B cell (primary cell): ENCODE data around the gene AVPR1B. TPM values are rescaled to one million over a fixed set of nuclear protein-coding genes. Genes with fewer than 3 reads are reported as not detected.
A peak's percentile ranks its signal among the peaks of the same experiment; 100 is the strongest.

Experiments
- ATAC-seq: fragments of 200-7000 bp; cut with Tn5 transposase; one replicate; pipeline ENCODE4 v1.10.0; 2021; ENCODE audit warnings: low read depth, mild to moderate bottlenecking, moderate number of reproducible peaks, moderate library complexity
- CTCF ChIA-PET: fragments of 350-600 bp; sonication (Branson Sonifier 250); formaldehyde crosslinking; loops from one replicate; lab custom pipeline; 2021; ENCODE audit warnings: antibody characterized with exemption, inconsistent platforms; lab: Charles Lee
- POLR2A ChIA-PET: fragments of 350-600 bp; sonication (Branson Sonifier 250); formaldehyde crosslinking; loops from one replicate; lab custom pipeline; 2021; ENCODE audit warnings: antibody characterized with exemption; lab: Charles Lee
- DNase-seq: peaks from one replicate; pipeline ENCODE4 v3.0.0; 2013
- H2AFZ ChIP-seq: 2 replicates; pipeline ENCODE4 v1.6.1; 2012; ENCODE audit warnings: mild to moderate bottlenecking, low read depth, low read length; ENCODE audit not compliant: insufficient read depth, poor library complexity, severe bottlenecking
- H3K27ac ChIP-seq, 2 donors: 1 replicate in 1 of 2; 2 replicates in 1 of 2; pipeline ENCODE4 v1.5.1; 2012 to 2013; ENCODE audit warnings: low read length in 2 of 2, mild to moderate bottlenecking in 2 of 2, moderate library complexity in 1 of 2
- H3K27me3 ChIP-seq, 4 experiments: fragments of 200-600 bp in 1 of 4; sonication (generic) in 1 of 4; replicated peaks in 1 of 4; 1 replicate in 2 of 4; 2 replicates in 2 of 4; pipeline versions ENCODE4 v1.6.1 to v1.7.0; 2013 to 2016; ENCODE audit warnings: low read length in 3 of 4, mild to moderate bottlenecking in 2 of 4, mixed read lengths in 1 of 4, moderate library complexity in 1 of 4; ENCODE audit not compliant: insufficient read depth in 4 of 4, control insufficient read depth in 3 of 4; ENCODE audit errors: control extremely low read depth in 1 of 4
- H3K36me3 ChIP-seq, 2 experiments: replicated peaks in 1 of 2; 1 replicate in 1 of 2; 2 replicates in 1 of 2; pipeline versions ENCODE4 v1.6.1 to v1.7.1; 2013; ENCODE audit warnings: low read length in 1 of 2; ENCODE audit not compliant: insufficient read depth in 2 of 2, control insufficient read depth in 1 of 2; ENCODE audit errors: control extremely low read depth in 1 of 2, extremely low read depth in 1 of 2
- H3K4me1 ChIP-seq, 2 donors: fragments of 200-600 bp in 1 of 2; sonication (generic) in 1 of 2; 1 replicate in 1 of 2; 2 replicates in 1 of 2; pipeline versions ENCODE4 v1.5.1 to v1.6.1; 2013 to 2017; ENCODE audit warnings: low read length in 2 of 2; ENCODE audit not compliant: control insufficient read depth in 2 of 2, insufficient read depth in 2 of 2
- H3K4me2 ChIP-seq: replicated peaks from 2 replicates; pipeline ENCODE3; 2012; ENCODE audit warnings: mild to moderate bottlenecking, low read depth, low read length; ENCODE audit not compliant: poor library complexity, severe bottlenecking
- H3K4me3 ChIP-seq, 5 experiments: fragments of 200-600 bp in 1 of 5; sonication (generic) in 1 of 5; 1 replicate in 3 of 5; 2 replicates in 2 of 5; pipeline versions ENCODE4 v1.5.1 to v1.7.0; 2011 to 2016; ENCODE audit warnings: low read length in 4 of 5, mild to moderate bottlenecking in 4 of 5, low read depth in 2 of 5, control low read depth in 1 of 5, moderate library complexity in 1 of 5; ENCODE audit not compliant: insufficient read depth in 1 of 5; ENCODE audit errors: control extremely low read depth in 1 of 5, extremely low read depth in 1 of 5
- H3K79me2 ChIP-seq: fragments of 200-600 bp; sonication (generic); one replicate; pipeline ENCODE4 v1.6.0; 2016; ENCODE audit warnings: low read length; ENCODE audit not compliant: control insufficient read depth, insufficient read depth
- H3K9ac ChIP-seq: fragments of 200-600 bp; sonication (generic); 2 replicates; pipeline ENCODE4 v1.6.1; 2017; ENCODE audit warnings: mild to moderate bottlenecking, low read length, moderate library complexity
- H3K9me3 ChIP-seq, 3 donors: one replicate each; pipeline versions ENCODE4 v1.6.1 to v1.7.1; 2013; ENCODE audit warnings: low read length in 2 of 3; ENCODE audit not compliant: control insufficient read depth in 2 of 3, insufficient read depth in 1 of 3; ENCODE audit errors: control extremely low read depth in 1 of 3
- H4K20me1 ChIP-seq: 2 replicates; pipeline ENCODE4 v1.6.0; 2012; ENCODE audit warnings: mild to moderate bottlenecking, low read length; ENCODE audit not compliant: insufficient read depth, control insufficient read depth, poor library complexity, severe bottlenecking
- H3K27ac Mint-ChIP-seq: one replicate; pipeline ENCODE4 v1.8.0; 2021; ENCODE audit warnings: mixed read lengths
- H3K27me3 Mint-ChIP-seq: one replicate; pipeline ENCODE4 v1.8.0; 2021; ENCODE audit warnings: mixed read lengths
- H3K4me1 Mint-ChIP-seq: one replicate; pipeline ENCODE4 v1.8.0; 2021; ENCODE audit warnings: mixed read lengths
- H3K4me3 Mint-ChIP-seq: one replicate; pipeline ENCODE4 v1.8.0; 2021; ENCODE audit warnings: mixed read lengths
- H3K9me3 Mint-ChIP-seq: one replicate; pipeline ENCODE4 v1.8.0; 2022; ENCODE audit warnings: mixed read lengths; ENCODE audit not compliant: insufficient read depth
- EZH2 ChIP-seq: IDR thresholded peaks from 2 replicates; pipeline ENCODE4 v1.6.1; 2012; ENCODE audit warnings: borderline replicate concordance, low read depth, mild to moderate bottlenecking, moderate library complexity, low read length; ENCODE audit not compliant: insufficient read depth, poor library complexity, severe bottlenecking
- WGBS: methylation state at CpG from one replicate; pipeline ENCODE4 v1.1.5; 2013; ENCODE audit warnings: missing lambda C conversion rate; ENCODE audit not compliant: insufficient coverage; 5-methylcytosine and 5-hydroxymethylcytosine counted together
- intact Hi-C: fragments of 100-400 bp; cut with micrococcal nuclease; formaldehyde crosslinking; loops from one replicate; pipeline ENCODE4 v1.10.0; 2022
- polyA plus RNA-seq: library from polyadenylated mRNA; depleted of rRNA; stranded (reverse); fragments of >200 nt; gene quantifications from 2 replicates; pipeline ENCODE4 v1.2.3, GENCODE V29; 2012
- total RNA-seq, 2 donors: library from RNA; stranded (reverse); fragments of 120-200 nt in 1 of 2; gene quantifications; 1 replicate in 1 of 2; 2 replicates in 1 of 2; pipeline versions ENCODE4 v1.2.3 to v1.2.4, GENCODE V29; 2013 to 2022
- TF ChIP-seq, protein P1 (sequence below): fragments of 200-600 bp; IDR thresholded peaks from one replicate; pipeline ENCODE4 v1.8.0; 2022; ENCODE audit warnings: antibody characterized with exemption, mild to moderate bottlenecking

The AVPR1B gene
- total and polyA plus RNA-seq, 2 donors (not counting 1 experiment from before 2014, with no cell fraction given): 0.59 TPM; not detected in 1

DNA sequence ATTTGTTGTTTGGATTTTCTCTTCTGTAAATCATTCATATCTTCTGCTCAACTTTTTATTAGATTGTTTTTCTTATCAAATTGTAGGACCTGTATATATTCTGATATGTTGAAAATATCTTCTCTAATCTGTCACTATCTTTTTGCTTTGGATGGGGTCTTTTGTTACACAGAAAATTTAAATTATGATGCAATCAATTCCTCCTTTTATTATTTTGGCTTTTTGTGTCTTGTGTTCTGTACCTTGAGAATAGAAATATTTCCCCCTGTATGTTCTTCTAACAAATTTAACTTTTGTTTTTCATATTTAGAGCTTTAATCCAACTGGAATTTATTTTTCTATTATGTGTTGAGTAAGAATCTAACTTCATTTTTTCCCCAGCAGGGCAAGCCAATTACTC is 3.2 kb upstream of the AVPR1B start:
- peaks cover 14% of the 10 kb centered on the region in 2 donors for H3K4me1 ChIP-seq
- DNase-seq (no peak), ATAC-seq (no peak)
- TF ChIP-seq, protein P1, sequence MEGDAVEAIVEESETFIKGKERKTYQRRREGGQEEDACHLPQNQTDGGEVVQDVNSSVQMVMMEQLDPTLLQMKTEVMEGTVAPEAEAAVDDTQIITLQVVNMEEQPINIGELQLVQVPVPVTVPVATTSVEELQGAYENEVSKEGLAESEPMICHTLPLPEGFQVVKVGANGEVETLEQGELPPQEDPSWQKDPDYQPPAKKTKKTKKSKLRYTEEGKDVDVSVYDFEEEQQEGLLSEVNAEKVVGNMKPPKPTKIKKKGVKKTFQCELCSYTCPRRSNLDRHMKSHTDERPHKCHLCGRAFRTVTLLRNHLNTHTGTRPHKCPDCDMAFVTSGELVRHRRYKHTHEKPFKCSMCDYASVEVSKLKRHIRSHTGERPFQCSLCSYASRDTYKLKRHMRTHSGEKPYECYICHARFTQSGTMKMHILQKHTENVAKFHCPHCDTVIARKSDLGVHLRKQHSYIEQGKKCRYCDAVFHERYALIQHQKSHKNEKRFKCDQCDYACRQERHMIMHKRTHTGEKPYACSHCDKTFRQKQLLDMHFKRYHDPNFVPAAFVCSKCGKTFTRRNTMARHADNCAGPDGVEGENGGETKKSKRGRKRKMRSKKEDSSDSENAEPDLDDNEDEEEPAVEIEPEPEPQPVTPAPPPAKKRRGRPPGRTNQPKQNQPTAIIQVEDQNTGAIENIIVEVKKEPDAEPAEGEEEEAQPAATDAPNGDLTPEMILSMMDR: no peak
- TF ChIP-seq EZH2: no peak
- Mint-ChIP-seq H3K4me3 (no peak overlapping the region), H3K4me1 (peaks cover 19% of the 10 kb centered on the region), H3K27ac (no peak overlapping the region), H3K27me3 (peaks cover 31% of the 10 kb centered on the region), H3K9me3 (peaks cover 4% of the 10 kb centered on the region)
- CTCF ChIA-PET: interaction anchor here (2.4 to 2.8 kb wide), 2 partner anchors 9 to 143 kb away, joined by 6 to 15 read pairs; no protein-coding TSS in a partner anchor
- no peaks in the 10 kb centered on the region for H3K79me2 ChIP-seq
- no peak overlapping the region for H3K4me2 ChIP-seq
- H3K9me3 ChIP-seq: peaks cover 0 to 12% (median 0%) of the 10 kb centered on the region in 3 donors
- no peaks in the 10 kb centered on the region for H3K36me3 ChIP-seq
- no peaks in the 10 kb centered on the region for H4K20me1 ChIP-seq
- H3K4me3 ChIP-seq: no peak overlapping the region
- no peak overlapping the region for H2AFZ ChIP-seq
- H3K9ac ChIP-seq: no peak overlapping the region
- no peak overlapping the region for H3K27ac ChIP-seq
- peaks cover 0 to 13% (median 6%) of the 10 kb centered on the region in 4 experiments for H3K27me3 ChIP-seq
- POLR2A ChIA-PET: no interaction called here
- intact Hi-C loops: no loop called here

DNA sequence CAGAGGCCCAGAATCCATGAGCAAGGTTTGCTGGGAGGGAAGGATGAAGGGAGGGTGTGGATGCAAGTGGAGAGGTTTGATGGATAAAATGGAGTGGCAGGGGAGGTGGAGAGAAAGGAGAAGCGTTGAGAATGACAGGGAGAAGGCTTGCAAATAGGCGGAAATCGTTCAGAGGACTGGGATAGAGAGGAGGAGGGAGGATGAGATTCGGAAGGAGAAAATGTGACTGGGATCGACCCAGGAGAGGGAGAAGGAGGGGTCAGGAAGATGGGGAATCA is 376 bp downstream of the AVPR1B start:
- peak overlapping the region; percentile 88 for H3K4me3 Mint-ChIP-seq
- H3K4me2 ChIP-seq: peak overlapping the region; percentile 93
- H3K27me3 ChIP-seq: peaks cover 0 to 13% (median 5%) of the 10 kb centered on the region in 4 experiments
- peak overlapping the region in 4 of 5 experiments; percentile 39 to 66 (median 51) for H3K4me3 ChIP-seq
- POLR2A ChIA-PET: no interaction called here
- no peak for TF ChIP-seq EZH2
- TF ChIP-seq, protein P1: no peak
- H3K9me3 Mint-ChIP-seq: no peaks in the 10 kb centered on the region
- no peak for ATAC-seq
- peak overlapping the region; percentile 74 for H2AFZ ChIP-seq
- DNase-seq: no peak
- H3K4me1 Mint-ChIP-seq: peaks cover 19% of the 10 kb centered on the region
- no peak overlapping the region for H3K27ac Mint-ChIP-seq
- peaks cover 14% of the 10 kb centered on the region in 2 donors for H3K4me1 ChIP-seq
- intact Hi-C loops: no loop called here
- WGBS: 62% methylated on average over 5 of the region's 5 CpGs
- H3K27ac ChIP-seq: no peak overlapping the region
- peaks cover 0 to 9% (median 0%) of the 10 kb centered on the region in 3 donors for H3K9me3 ChIP-seq
- H3K79me2 ChIP-seq: no peaks in the 10 kb centered on the region
- H3K36me3 ChIP-seq: no peaks in the 10 kb centered on the region
- no peaks in the 10 kb centered on the region for H4K20me1 ChIP-seq
- CTCF ChIA-PET: no interaction called here
- peak overlapping the region; percentile 65 for H3K9ac ChIP-seq
- peaks cover 23% of the 10 kb centered on the region for H3K27me3 Mint-ChIP-seq
